KMS-11 (cell line): Measurements from ENCODE around the gene ALG11.
A peak's percentile ranks its signal among the peaks of the same experiment; 100 is the strongest.

Source experiments
- H2AFZ ChIP-seq: fragments of 200-600 bp; sonication (generic); 2 replicates; pipeline ENCODE4 v1.6.1; 2016; ENCODE audit warnings: antibody characterized with exemption, mixed run types, low read depth
- H3K27ac ChIP-seq: fragments of 200-600 bp; sonication (generic); 2 replicates; pipeline ENCODE4 v1.6.1; 2016; ENCODE audit warnings: mild to moderate bottlenecking, mixed run types
- H3K27me3 ChIP-seq: fragments of 200-600 bp; sonication (generic); 2 replicates; pipeline ENCODE4 v1.6.1; 2017; ENCODE audit warnings: mild to moderate bottlenecking, low read depth, mixed run types, moderate library complexity; ENCODE audit not compliant: insufficient read depth
- H3K36me3 ChIP-seq: fragments of 200-600 bp; sonication (generic); 2 replicates; pipeline ENCODE4 v1.6.1; 2017; ENCODE audit warnings: mild to moderate bottlenecking, mixed run types; ENCODE audit not compliant: insufficient read depth
- H3K4me1 ChIP-seq: fragments of 200-600 bp; sonication (generic); 2 replicates; pipeline ENCODE4 v1.6.1; 2016; ENCODE audit warnings: mild to moderate bottlenecking, low read depth, mixed run types; ENCODE audit not compliant: poor library complexity, severe bottlenecking
- H3K4me2 ChIP-seq: fragments of 200-600 bp; sonication (generic); 2 replicates; pipeline ENCODE4 v1.7.0; 2016; ENCODE audit warnings: mild to moderate bottlenecking, mixed run types
- H3K4me3 ChIP-seq: fragments of 200-600 bp; sonication (generic); IDR thresholded peaks from 2 replicates; pipeline ENCODE4 v1.6.1; 2017; ENCODE audit warnings: low read depth, low read length, mixed read lengths; ENCODE audit not compliant: insufficient read depth
- H3K79me2 ChIP-seq: fragments of 200-600 bp; sonication (generic); 2 replicates; pipeline ENCODE4 v1.6.1; 2016; ENCODE audit warnings: low read depth, mixed run types; ENCODE audit not compliant: insufficient read depth
- H3K9ac ChIP-seq: fragments of 200-600 bp; sonication (generic); 2 replicates; pipeline ENCODE4 v1.6.1; 2016; ENCODE audit warnings: mild to moderate bottlenecking, mixed run types
- H4K20me1 ChIP-seq: fragments of 200-600 bp; sonication (generic); 2 replicates; pipeline ENCODE4 v1.6.1; 2016; ENCODE audit warnings: mild to moderate bottlenecking, mixed run types; ENCODE audit not compliant: insufficient read depth
- TF ChIP-seq, protein P1 (sequence below): fragments of 200-600 bp; sonication (generic); conservative IDR thresholded peaks from 2 replicates; pipeline ENCODE4 v1.6.1; 2017; ENCODE audit warnings: low read depth, mild to moderate bottlenecking, antibody characterized with exemption, low read length, moderate library complexity, mixed read lengths

Gene ALG11

DNA sequence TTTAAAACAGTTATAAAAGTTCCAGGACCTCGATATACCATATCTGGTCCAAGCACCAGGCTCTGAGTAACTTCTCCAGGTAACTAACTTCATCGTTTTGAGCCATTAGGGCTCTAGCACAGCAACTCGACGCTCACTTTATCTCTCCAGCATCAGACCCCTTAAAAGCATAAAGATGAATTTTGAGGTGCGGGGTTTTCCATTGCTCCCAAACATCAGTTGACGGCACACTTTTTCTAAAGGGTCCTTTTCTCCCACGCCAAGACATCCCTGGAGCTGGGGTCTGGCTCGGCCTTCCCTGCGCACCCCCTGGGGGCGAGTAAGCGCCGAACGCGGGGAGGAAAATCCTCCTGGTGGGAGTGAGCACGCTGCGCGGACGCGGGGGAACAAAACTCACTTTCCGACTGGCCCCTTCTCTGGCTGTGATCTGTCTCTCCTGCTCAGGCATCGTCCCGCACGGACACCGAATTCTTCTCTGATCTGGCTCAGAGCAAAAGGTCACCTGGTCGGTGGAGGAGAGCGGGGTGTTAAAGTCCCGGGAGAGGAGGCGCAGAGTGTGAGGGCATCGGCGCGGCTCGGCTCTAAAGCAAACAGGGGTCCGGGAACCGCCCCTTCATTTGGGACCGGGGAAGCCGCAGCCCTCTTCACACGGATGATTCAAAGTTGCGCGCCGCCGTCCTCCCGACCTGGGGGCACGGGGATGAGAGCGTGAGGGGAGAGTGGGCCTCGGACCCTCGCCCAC lies 1.1 kb upstream of the ALG11 start, which contains the start of gene ATP7B:
ATP7B (minus strand) TSS at position 561 of the 742 bp plus-strand sequence; CDS start at position 448, 113 bp downstream.
- TF ChIP-seq, protein P1, sequence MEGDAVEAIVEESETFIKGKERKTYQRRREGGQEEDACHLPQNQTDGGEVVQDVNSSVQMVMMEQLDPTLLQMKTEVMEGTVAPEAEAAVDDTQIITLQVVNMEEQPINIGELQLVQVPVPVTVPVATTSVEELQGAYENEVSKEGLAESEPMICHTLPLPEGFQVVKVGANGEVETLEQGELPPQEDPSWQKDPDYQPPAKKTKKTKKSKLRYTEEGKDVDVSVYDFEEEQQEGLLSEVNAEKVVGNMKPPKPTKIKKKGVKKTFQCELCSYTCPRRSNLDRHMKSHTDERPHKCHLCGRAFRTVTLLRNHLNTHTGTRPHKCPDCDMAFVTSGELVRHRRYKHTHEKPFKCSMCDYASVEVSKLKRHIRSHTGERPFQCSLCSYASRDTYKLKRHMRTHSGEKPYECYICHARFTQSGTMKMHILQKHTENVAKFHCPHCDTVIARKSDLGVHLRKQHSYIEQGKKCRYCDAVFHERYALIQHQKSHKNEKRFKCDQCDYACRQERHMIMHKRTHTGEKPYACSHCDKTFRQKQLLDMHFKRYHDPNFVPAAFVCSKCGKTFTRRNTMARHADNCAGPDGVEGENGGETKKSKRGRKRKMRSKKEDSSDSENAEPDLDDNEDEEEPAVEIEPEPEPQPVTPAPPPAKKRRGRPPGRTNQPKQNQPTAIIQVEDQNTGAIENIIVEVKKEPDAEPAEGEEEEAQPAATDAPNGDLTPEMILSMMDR: no peak
- H3K36me3 ChIP-seq: no peaks in the 10 kb centered on the region
- H3K4me2 ChIP-seq: peak within 1 kb of the TSS; percentile 80; the same call in 1 of the 2 replicates
- H3K4me1 ChIP-seq: peaks cover 8% of the 10 kb centered on the region
- no peak within 1 kb of the TSS for H3K4me3 ChIP-seq
- H3K79me2 ChIP-seq: peaks cover 20% of the 10 kb centered on the region
- H3K27me3 ChIP-seq: no peaks in the 10 kb centered on the region
- H3K9ac ChIP-seq: peak within 1 kb of the TSS; percentile 62; the same call in 1 of the 2 replicates
- H3K27ac ChIP-seq: peak within 1 kb of the TSS; percentile 35; the same call in 1 of the 2 replicates
- no peaks in the 10 kb centered on the region for H4K20me1 ChIP-seq
- H2AFZ ChIP-seq: peak within 1 kb of the TSS; percentile 76

GRCh38 chr13:52012512-52012836 lies 276 bp downstream of the ALG11 start:
- H3K27ac ChIP-seq: peak overlapping the region; percentile 35
- no peak overlapping the region for H3K4me3 ChIP-seq
- peak overlapping the region; percentile 62; the same call in 1 of the 2 replicates for H3K9ac ChIP-seq
- no peaks in the 10 kb centered on the region for H3K27me3 ChIP-seq
- H4K20me1 ChIP-seq: no peaks in the 10 kb centered on the region
- peak overlapping the region; percentile 80 for H3K4me2 ChIP-seq
- TF ChIP-seq, protein P1: no peak
- H3K4me1 ChIP-seq: peaks cover 8% of the 10 kb centered on the region
- no peaks in the 10 kb centered on the region for H3K36me3 ChIP-seq
- H2AFZ ChIP-seq: peak overlapping the region; percentile 47
- peaks cover 20% of the 10 kb centered on the region for H3K79me2 ChIP-seq

DNA sequence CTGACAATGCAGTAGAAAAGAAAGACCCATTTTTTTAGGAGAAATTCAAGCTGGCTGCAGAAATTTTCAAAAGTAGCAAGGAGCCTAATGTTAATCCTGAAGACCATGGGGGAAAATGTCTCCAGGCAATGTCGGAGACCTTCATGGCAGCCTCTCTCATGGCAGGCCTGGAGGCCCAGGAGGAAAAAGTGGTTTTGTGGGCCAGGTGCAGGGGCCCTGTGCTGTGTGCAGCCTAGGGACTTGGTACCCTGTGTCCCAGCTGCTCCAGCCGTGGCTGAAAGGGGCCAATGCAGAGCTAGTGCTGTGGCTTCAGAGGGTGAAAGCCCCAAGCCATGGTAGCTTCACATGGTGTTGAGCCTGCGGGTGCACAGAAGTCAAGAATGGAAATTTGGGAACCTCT lies 4.1 kb downstream of the ALG11 start:
- no peak overlapping the region for H3K27ac ChIP-seq
- H3K4me1 ChIP-seq: peaks cover 8% of the 10 kb centered on the region
- H3K4me3 ChIP-seq: no peak overlapping the region
- H2AFZ ChIP-seq: no peak overlapping the region
- H3K27me3 ChIP-seq: no peaks in the 10 kb centered on the region
- H3K4me2 ChIP-seq: no peak overlapping the region
- H3K79me2 ChIP-seq: peaks cover 20% of the 10 kb centered on the region
- no peak overlapping the region for H3K9ac ChIP-seq
- TF ChIP-seq, protein P1: no peak
- no peaks in the 10 kb centered on the region for H4K20me1 ChIP-seq
- H3K36me3 ChIP-seq: no peaks in the 10 kb centered on the region

DNA sequence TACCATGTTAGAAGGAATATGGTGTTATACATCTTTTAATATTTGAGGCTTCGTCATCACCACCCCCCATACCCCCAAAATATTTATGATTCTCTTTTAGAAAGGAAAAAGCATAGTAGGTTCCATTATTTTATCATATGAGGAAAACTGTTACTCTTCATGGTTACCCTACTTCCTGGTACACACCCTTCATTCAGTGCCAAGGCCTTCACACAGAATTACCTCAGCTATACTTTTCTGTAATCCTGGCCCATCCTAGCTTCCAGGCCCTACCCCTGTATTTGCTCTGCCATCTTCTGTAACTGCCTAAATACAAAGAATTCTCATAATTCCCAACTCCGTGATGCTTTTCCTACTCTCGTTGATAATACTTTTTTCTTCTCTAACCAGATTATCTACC lies 8.0 kb downstream of the ALG11 start:
- no peaks in the 10 kb centered on the region for H3K79me2 ChIP-seq
- H3K36me3 ChIP-seq: no peaks in the 10 kb centered on the region
- no peak overlapping the region for H2AFZ ChIP-seq
- H3K4me3 ChIP-seq: no peak overlapping the region
- no peak overlapping the region for H3K27ac ChIP-seq
- H4K20me1 ChIP-seq: no peaks in the 10 kb centered on the region
- no peaks in the 10 kb centered on the region for H3K27me3 ChIP-seq
- H3K4me2 ChIP-seq: no peak overlapping the region
- H3K4me1 ChIP-seq: no peaks in the 10 kb centered on the region
- no peak overlapping the region for H3K9ac ChIP-seq
- TF ChIP-seq, protein P1: no peak
